AG09309 (cell line): ENCODE results near the gene SMOC2.

Experiments
- DNase-seq: peaks from one replicate; pipeline ENCODE4 v3.0.0-alpha.2; 2010; ENCODE audit warnings: low read depth
- H3K4me3 ChIP-seq: 2 replicates; pipeline ENCODE4 v1.5.1; 2011; ENCODE audit warnings: mild to moderate bottlenecking, low read depth, low read length, moderate library complexity; ENCODE audit not compliant: control insufficient read depth
- TF ChIP-seq, protein P1 (sequence below): IDR thresholded peaks from 2 replicates; pipeline ENCODE4 v1.5.1; 2011; ENCODE audit warnings: mild to moderate bottlenecking, low read depth, low read length, inconsistent platforms; ENCODE audit not compliant: insufficient read depth, control insufficient read depth; ENCODE audit errors: missing control alignments

SMOC2 gene

DNA sequence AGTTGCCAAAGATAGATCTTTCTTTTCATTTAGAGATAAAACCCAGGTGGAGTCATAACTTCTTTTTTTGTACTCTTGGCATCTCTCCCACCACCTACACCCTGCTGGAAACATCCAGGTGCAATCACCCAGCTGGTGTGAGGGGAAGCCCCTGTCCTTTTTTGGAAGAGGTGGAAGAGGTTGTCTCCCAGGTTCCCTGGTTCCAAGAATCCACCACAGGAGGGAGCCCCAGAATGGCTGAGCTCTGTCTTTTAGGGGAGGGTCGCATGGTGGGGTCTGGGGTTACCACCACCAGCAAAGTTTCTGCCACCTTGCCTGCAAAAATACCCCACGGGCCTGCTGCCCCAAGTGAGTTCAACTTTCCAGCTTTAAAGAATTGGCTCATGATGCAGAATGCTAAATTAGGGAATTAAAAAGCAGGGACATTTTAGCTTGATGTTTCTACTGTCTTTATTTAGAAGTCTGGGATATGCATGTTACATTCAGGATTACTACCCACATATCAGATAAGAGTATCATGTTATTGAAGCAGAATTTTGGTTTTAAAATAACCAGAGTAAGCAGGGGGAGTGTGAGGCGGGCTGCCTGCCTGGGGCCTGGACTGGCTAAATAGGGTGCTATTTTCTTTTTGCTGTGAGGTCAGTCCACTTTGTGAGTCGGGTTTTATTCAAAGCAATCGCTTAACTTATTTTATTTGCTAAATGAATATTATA is 11.0 kb downstream of the SMOC2 start:
- no peak overlapping the region for H3K4me3 ChIP-seq
- TF ChIP-seq, protein P1, sequence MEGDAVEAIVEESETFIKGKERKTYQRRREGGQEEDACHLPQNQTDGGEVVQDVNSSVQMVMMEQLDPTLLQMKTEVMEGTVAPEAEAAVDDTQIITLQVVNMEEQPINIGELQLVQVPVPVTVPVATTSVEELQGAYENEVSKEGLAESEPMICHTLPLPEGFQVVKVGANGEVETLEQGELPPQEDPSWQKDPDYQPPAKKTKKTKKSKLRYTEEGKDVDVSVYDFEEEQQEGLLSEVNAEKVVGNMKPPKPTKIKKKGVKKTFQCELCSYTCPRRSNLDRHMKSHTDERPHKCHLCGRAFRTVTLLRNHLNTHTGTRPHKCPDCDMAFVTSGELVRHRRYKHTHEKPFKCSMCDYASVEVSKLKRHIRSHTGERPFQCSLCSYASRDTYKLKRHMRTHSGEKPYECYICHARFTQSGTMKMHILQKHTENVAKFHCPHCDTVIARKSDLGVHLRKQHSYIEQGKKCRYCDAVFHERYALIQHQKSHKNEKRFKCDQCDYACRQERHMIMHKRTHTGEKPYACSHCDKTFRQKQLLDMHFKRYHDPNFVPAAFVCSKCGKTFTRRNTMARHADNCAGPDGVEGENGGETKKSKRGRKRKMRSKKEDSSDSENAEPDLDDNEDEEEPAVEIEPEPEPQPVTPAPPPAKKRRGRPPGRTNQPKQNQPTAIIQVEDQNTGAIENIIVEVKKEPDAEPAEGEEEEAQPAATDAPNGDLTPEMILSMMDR, result no peak
- no peak for DNase-seq

DNA sequence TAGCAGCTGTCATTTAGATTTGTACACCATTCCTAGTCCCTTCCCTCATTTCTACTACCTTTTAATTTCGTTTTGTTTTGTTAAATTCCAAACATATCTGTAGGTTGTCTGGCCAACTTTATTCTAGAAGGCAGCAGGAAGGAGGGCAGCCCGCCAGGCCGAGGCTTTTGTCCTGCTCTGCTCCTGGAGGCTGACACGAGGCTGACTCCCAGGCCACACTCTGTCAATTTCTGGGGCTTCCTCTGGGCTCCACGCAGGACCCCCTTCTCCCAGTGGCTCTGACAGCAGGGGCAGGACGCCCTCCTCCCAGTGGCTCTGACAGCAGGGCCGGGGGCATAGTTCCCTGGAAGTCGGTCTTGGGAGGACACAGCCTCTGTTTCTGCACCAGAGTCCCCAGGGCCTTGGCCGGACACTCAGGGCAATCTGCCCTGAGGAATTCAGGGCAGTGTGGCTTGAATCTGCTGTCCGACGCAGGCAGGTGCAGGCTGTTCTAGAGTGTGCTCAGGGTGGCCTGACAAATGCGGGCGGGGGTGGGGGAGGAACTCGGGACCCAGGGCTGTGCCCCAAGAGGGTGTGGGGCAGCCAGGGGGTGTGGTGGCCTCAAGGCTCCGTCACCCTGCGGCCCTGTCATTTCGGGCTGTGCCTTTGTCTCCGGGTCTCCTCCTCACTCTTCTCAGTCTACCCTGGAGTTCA is 11.8 kb downstream of the SMOC2 start:
- no peak overlapping the region for H3K4me3 ChIP-seq
- TF ChIP-seq, protein P1, result no peak
- no peak for DNase-seq

DNA sequence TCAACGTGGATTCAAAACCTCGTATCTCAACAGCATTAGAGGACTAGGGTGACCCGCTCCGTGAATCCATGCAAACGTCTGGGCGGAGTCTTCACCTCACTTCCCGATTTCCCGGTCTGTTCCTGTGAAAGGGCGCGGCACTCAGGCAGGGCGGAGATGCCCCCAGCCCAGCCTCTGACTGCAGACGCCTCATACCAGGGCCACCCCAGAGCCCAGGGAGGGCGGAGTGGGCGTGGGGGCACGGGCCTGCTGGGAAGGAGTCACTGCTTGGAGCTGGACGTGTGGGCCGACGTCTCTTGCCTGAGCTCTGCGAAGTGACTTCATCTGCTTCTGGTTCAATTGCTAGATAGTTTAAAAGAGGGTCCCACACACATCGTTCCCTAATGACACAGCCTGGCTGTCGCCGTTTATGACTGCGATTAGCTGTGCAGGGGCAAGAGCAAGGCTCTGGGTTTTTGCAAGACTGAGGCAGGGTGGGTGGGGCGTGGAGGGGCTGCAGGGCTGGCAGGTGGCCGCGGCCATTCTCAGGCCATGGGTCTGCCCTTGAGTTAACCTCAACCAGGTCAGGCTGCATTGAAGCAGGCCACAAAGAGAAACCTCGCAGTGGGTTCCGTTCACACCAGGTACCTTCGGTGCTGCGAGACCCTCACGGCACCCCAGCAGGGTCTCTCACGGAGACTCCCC is 15.0 kb downstream of the SMOC2 start:
- TF ChIP-seq, protein P1, result no peak
- no peak for DNase-seq
- H3K4me3 ChIP-seq, result no peak overlapping the region

DNA sequence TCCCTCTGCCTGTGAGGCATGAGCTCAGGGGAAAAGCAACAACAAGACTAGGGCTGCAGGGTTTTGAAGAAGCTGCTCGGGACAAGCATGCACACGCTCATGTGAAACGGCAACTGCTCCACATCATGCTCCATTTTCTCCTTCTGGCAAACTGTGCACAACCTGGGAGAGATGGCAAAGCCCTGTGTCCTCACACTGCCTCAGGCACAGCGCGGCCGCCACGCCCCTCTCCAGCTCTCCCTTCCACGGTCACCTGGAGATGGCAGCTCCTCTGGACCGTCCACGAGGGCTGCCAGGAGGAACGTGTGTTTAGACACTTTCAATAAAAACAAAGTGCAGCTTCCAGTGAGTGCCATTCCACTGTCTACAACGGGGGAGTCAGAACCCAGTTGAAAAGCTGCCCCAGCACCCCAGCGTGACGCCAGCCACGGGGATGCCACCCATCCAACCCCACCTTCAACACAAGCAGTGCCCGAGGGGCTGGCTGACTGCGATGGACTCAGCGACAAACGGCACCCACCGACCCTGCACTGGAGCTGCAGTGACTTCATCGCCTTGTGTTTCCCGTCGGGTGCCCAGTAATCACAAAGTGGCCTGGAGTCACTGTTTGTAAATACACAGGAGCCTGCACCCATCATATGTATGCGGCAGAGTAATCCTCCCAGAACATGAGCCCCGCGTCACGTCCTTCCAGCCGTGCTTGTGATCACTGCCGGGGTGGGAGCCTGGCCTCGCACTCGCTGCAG is 16.1 kb downstream of the SMOC2 start:
- H3K4me3 ChIP-seq, result no peak overlapping the region
- DNase-seq, result no peak
- TF ChIP-seq, protein P1, result no peak

DNA sequence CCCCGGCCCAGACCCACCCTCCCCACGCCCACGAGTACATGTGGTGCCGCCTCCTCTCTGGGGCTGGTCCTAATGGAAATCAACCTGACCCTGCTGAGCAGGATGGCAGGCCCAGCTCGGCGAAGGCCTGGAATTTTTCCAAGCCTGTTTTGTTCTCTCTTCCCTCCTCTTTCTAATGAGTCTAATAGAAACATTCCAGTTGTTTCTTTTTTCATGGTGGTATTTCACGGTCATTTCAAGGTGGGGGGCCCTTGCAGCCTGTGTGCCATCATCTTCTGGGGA is 16.6 kb downstream of the SMOC2 start:
- TF ChIP-seq, protein P1, result no peak
- no peak for DNase-seq
- no peak overlapping the region for H3K4me3 ChIP-seq

DNA sequence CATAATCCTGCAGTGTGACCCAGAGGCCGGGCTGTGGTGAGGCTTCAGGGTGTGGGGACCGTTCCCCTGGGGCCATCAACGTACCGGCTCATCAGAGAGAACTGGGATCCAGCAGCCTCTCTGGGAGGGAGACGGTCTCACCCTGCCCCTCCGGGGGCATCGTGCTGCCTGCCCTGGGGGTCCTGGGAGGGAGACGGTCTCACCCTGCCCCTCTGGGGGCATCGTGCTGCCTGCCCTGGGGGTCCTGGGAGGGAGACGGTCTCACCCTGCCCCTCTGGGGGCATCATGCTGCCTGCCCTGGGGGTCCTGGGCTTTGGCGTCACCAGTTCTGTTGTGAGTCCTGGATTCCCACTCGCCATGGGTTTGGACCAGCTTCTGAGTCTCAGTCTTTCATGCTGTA is 17.1 kb downstream of the SMOC2 start:
- DNase-seq, result no peak
- TF ChIP-seq, protein P1, result no peak
- H3K4me3 ChIP-seq, result no peak overlapping the region
